HG03469 (cell line): Measurements from ENCODE around the gene SLC4A2.
"Not testable (repeated sequence)": the region's sequence is repeated elsewhere in the genome, so short reads cannot be mapped to it uniquely, and the experiment has no call there.

ENCODE experiments used
- ATAC-seq: cut with Tn5 transposase; IDR thresholded peaks from one replicate; pipeline ENCODE4 v1.9.1; 2021; ENCODE audit warnings: mild to moderate bottlenecking, moderate library complexity, moderate number of reproducible peaks; ENCODE audit not compliant: unreplicated experiment

SLC4A2 gene

DNA sequence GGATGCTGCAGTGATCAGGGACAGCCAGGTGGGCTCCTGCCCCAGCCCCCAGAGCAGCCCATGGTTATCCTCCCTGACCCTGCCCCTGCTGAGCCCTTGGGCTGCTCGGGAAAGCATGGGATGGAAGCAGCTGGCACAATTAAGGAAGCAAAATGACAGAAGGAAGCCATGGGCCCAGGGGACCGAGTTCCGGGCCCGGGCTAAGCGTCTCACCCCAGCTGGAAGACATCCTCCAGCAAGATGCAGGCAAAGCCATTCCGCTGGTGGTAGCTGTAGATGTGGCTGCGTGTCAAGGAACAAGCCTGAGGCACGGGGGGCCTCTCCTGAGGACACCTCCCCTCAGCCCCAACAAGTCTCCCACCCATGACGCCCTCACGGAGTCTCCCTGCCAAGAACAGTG is 36.2 kb upstream of the SLC4A2 start:
- ATAC-seq: no peak

DNA sequence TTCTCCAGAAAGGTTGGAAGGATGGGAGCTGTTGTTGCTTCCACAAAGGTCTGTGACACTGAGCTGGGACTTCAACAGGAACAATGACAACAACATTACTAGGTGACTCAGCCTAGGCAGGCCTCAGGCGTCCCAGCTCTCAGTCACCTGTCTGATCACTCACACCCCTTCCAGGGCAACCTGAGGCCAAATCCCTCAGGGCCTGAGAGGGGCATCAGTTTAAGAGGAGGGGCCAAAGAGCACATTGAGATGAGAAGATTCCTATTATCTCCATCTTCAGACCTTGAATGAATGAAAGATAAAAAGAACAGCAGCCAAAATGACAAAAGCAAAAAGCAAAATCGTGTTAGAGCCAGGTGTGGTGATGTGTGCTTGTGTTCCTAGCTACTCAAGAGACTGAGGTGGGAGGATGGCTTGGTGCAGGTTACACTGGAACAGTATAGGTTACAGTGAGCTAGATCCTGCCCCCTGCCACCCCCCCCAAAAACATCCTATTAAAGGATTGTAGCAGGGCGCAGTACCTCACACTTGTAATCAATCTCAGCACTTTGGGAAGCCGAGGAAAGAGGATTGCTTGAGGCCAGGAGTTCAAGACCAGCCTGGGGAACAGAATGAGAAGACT is 34.8 kb upstream of the SLC4A2 start, which contains the start of gene ATG9B:
Gene ATG9B, minus strand, starts transcription at position 60 of the 622 bp plus-strand sequence. CDS start 71 bp downstream, outside the sequence.
- no peak for ATAC-seq

DNA sequence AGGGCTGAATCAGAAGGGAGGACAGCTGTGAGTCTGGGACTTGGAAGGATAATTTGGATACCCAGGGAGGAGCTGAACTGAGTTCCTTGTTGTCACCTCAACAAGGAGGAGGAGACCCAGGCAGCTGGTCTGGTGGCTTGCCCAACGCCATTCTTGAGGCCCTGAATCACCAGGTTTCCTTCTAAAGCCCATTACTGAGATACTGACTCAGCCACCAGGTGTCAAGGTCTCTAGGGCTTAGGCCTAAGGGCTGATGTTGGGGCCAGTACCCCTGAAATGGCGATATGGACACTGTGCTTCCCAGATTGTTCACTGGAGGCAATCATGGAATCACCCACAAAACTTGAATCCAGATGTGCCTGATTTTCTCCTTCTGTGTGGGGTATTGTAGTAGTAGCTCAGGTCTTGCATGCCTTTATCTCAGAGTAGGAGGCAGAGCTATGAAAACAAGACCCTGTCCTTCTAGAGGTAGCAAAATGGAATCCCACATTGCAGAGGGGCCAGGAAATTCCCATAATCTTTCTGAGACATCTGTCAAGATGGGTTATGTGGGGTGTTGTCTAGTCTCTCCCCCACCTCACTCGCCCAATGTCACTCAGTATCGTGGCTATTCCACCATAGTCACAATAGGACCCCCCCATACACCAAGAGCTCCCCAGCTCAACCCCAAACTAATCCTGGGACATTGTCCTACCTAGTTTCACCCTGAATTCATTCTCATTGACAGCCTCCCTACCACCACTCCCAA is 33.3 kb upstream of the SLC4A2 start:
- ATAC-seq: no peak

DNA sequence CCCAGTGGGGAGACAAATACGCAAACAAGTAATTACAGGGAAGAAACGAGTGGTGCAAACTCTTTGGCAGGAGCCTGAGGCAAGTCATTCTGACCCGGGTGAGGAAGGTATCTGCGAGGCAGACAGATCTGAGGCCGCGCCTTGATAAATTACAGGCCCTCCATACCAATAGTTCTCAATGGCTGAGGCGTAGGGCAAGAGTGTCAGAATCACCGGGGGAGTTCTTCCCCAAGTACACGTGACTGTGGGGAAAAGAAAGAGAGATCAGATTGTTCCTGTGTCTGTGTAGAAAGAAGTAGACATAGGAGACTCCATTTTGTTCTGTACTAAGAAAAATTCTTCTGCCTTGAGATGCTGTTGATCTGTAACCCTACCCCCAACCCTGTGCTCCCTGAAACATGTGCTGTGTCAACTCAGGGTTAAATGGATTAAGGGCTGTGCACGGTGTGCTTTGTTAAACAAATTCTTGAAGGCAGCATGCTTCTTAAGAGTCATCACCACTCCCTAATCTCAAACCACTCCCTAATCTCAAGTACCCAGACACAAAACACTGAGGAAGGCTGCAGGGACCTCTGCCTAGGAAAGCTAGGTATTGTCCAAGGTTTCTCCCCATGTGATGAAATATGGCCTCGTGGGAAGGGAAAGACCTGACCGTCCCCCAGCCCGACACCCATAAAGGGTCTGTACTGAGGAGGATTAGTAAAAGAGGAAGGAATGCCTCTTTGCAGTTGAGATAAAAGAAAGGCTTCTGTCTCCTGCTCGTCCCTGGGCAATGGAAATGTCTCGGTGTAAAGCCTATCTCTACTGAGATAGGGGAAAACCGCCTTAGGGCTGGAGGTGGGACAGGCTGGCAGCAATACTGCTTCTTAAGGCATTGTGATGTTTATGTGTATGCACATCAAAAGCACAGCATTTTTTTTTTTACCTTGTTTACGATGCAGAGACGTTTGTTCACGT is 32.3 kb upstream of the SLC4A2 start:
- ATAC-seq: not testable (repeated sequence)

DNA sequence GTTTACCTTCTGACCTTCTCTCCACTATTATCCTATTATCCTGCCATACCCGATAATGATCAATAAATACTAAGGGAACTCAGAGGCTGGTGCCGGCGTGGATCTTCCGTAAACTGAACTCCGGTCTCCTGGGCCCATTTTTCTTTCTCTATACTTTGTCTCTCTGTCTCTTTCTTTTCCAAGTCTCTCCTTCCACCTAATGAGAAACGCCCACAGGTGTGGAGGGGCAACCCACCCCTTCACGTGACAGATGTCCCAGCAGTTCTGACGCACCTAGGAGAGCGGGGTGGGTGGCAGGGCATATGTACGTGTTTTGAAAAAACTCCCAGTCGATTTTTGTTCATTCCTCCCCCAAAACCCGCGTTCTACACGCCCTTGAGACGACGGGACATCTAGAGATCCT is 31.7 kb upstream of the SLC4A2 start:
- ATAC-seq: not testable (repeated sequence)

DNA sequence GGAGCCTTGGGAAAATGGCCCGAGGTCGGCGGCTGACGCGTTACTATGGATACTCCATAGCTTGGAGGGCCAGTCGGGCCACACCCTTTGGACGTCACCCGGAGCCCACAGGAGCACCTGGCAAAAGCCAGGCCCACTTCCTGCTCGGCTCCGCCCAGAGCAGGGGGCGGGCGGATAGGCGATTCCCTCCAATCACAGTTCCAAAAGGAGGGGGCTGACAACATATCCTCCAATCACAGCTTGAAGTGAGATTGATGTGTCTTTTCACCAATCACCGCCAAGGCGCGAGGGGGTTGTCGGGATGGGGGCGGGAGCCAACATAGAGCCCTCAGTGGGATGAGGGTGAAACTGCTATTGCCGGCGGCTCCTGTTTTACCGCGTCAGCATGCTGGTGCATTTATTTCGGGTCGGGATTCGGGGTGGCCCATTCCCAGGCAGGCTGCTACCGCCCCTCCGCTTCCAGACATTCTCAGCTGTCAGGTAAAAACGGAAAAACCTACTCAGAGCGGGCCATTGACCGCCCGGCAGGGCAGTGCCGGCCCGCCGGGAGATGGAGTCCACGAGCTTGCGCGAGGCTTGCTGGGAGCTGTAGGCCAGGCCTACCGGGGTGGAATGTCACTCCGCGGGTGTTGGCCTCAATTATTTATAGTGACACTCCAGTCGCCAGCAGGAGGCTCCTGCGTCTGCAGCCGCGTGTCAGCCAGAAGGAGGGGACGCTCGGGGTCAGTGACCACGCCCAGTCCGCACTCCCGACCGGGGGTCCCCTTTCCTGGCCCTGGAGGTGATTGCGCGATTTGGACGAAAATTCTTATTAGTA is 31.1 kb upstream of the SLC4A2 start, which contains the start of gene ABCB8:
Gene ABCB8, plus strand, starts transcription at position 320 of the 817 bp plus-strand sequence. Its CDS starts 66 bp downstream, at position 386.
- peak; percentile 90 for ATAC-seq

DNA sequence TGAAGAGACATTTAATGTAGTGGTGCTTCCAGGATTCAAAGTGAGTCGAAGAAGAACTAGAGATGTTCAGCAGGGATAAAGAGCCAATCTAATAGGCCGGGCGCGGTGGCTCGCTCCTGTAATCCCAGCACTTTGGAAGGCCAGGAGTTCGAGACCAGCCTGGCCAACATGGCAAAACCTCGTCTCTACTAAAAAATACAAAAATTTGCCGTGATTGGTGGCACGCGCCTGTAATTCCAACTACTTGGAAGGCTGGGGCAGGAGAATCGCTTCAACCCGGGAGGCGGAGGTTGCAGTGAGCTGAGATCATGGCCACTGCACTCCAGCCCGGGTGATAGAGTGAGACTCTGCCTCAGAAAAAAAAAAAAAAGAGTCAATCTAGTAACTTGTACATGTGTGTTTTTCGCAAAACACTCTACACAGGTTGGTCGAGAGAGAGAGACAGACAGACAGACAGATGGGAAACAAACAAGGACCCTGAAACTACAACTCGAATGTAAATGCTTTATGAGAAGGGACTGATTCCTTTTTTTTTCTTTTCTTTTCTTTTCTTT is 30.4 kb upstream of the SLC4A2 start:
- ATAC-seq: no peak

DNA sequence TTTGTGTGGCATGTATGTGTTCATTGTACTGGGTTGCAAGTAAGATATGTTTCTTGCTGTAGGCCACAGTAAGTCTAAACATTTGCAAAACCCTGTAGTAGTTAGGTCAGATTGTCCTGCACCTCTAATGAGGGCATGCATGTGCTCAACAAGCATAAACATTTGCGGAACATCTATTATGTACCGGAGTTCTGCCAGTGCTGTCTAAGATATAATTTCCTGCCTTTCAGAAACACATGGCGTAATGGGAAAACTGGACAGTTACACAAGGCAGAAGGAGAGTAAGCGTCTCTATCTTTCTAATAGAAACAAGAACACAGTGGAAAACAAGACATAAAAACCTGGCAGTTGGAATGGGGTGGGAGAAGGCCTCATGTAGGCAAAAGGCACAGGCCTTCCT is 28.4 kb upstream of the SLC4A2 start:
- ATAC-seq: no peak

DNA sequence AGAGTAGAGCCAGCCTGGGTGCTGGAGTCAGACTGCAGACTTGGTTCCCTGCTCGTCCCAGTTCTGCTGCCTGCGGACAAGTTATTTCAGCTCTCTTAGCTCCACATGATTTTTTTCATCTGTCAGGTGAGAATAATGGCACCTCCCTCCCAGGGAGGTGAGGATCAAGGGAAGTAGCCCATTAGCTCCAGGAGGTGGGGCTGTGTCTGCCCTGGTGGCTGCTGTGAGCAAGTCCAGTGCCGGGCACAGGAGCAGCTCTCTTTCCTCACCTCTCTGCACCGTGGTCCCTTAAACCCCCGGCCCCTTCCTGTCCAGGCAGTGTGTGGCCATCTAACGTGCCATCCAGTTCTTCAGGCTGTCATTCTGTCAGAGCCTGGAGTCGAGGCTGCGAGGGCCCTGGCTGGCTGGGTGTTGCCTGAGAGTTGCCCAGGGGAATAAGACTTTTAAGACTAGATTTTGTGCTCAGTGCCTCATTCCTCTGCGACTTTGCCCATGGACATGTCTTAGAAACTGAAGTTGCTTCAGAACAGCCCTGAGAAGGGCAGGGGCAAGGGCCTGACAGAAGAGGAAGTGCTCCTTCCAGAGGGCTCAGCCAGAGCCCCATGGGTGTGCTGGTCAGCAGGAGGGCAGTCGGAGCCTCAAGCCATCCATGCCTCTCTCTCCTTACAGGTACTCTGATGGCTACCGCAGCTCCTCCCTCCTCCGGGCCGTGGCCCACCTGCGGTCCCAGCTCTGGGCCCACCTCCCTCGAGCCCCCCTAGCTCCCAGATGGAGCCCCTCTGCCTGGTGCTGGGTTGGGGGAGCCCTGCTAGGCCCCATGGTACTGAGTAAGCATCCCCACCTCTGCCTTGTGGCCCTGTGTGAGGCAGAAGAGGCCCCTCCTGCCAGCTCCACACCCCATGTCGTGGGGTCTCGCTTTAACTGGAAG is 26.2 kb upstream of the SLC4A2 start:
- ATAC-seq: no peak

DNA sequence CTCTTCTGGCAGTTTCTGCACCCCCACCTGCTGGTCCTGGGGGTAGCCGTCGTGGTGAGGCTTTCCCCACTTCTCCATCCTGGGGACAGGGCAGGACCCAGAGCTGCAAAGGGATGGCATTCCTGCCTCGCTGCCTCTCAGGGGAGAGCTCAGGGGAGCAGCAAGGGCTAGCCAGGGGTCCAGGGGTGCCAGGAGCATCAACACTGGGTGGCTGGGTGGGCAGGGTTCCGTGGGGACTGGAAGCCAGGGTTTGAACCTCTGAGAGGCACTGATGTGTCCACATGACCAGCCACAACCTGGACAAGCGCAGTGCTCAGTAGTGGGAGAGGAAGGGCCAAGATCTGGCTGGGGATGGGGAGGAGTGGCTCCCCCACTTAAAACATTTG is 25.5 kb upstream of the SLC4A2 start:
- no peak for ATAC-seq

DNA sequence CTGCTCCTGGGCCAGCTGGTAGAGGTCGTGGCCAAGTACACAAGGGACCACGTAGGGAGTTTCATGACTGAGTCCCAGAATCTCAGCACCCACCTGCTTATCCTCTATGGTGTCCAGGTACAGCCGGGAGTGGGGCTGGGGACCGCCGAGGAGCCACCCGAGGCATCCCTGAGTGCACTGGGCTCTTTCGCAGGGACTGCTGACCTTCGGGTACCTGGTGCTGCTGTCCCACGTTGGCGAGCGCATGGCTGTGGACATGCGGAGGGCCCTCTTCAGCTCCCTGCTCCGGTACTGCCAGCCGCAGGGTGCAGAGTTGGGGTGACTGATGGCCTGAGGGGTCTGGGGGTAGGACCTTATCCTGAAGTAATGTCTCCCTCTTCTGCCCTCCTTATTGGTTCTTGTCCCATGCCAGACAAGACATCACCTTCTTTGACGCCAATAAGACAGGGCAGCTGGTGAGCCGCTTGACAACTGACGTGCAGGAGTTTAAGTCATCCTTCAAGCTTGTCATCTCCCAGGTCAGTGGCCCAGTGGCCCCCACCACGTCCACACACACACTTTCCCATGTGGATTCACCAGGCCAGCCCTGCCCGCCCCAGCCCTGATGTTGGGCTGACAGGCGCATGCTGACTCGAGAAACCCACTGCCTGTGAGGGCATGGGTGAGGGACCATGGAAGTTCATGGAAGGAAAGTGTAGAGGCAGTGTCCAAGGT is 24.9 kb upstream of the SLC4A2 start:
- ATAC-seq: no peak

DNA sequence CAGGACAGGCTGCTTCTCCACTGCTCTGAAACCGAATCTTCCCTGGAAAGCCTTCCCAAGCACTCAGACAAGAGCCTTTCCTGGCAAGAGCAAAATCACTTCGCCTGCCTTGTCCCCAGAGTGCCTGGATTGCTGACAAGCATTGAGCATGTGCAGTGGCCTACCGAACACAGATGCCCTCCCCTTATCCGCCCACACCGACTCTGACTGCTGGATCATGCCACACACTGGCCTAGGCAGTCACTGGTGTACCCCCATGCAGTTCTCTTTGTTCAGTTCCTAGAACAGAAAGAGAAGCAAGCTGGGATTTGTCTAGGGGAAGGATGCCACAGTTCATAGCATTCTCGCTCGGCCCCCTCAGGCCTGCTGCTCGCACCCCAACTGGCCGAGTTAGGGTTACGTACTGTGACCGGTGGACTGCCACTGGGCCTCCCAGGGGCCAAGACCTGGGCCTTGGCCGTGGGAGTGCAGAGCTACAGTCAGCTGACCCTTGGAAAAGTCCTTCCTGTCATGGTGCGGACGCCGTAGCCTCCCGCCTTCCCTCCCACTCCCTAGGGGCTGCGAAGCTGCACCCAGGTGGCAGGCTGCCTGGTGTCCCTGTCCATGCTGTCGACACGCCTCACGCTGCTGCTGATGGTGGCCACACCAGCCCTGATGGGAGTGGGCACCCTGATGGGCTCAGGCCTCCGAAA is 24.2 kb upstream of the SLC4A2 start:
- no peak for ATAC-seq

DNA sequence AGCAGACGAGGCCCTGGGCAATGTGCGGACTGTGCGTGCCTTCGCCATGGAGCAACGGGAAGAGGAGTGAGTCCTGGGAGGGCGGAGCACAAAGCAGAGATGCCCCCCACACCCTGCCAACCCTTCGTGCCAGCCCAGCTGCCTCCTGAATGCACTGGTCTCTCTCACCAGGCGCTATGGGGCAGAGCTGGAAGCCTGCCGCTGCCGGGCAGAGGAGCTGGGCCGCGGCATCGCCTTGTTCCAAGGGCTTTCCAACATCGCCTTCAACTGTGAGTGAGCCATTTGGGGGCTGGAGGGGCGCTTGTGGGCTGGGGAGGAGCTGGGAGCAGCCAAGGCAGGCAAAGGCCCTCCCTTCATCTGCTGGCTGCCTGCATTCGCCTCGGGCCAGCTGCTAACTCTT is 23.5 kb upstream of the SLC4A2 start:
- ATAC-seq: no peak

DNA sequence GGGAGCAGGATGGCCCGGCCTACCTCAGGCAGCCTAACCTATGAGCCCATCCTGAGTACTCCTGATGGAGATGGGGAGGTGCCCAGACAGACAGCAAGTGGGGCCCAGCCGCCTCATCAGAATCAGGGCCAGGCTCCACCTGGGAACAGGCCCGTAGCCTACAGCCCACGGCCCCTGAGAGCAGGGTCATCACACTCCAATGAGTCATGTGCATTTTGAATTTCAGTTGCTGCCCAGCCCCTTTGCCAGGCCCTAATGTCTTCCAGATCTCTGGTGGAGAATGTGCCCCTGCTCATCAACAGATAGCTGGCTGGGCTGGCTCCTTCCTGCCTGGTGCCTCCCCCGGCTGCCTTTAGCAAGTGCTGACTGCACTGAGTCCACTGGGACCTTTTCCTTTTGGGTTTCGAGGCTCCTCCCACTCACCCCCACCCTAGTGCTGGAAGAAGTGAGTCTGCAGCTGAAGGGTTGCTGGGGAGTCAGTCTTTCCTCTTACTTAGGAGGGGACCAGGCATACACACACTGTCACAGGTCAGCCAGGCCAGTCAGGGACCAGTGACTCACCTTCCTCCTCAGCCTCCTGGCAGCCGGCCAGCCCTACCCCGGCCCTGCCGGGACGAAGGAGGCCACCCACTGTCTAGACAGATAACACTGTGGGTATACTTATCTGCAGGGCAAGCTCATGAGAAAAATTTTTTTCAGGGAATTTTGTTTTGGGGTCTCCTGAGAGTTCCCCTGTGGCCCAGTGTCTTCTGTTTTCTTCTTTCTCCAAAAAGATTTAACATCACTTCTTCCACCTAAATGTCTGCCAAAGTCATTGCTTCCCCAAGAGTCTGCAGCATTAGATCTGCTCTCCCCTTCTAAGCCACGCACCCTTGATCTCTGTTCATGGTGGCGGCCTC is 20.2 kb upstream of the SLC4A2 start:
- no peak for ATAC-seq

DNA sequence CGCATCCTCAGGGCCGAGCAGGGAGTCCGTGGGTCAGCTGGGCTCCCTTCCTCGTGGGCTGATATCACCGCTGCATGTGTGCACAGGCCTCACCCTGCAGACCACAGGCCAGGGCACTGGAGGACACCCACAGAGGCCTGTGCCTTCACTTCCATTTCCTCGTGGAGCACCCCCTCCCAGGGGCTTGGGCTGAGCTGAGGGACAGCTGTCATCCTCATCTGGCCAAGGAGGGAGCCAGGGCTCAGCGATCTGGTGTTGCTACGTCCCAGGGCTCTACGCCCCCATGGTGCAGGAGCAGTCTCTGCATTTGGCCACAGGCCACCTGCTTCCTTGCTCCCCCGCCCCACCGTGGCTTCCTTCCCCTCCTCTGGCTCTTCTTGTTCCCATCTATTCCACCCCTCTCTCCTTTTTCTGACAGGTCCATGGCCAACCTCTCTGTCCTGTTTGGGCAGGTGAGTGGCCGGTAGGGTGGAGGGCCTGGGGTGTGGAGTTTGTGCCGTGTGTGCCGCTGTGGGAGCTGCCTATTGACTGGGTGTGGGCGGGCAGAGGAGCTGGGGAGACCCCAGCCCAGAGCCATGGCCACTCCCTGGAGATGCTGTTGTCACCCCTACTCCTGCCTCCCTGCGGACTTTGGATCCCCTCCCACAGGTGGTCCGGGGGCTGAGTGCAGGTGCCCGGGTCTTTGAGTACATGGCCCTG is 19.4 kb upstream of the SLC4A2 start:
- ATAC-seq: no peak
